ENCODE data around the gene ABCB8. TPM values are rescaled to one million over a fixed set of nuclear protein-coding genes. Genes with fewer than 3 reads are reported as not detected.

The ABCB8 gene
- total and polyA plus RNA-seq, 9 of the 15 experiments (the other 6 are each of a cell fraction or from before 2014, with no cell fraction given), result 7.6 to 106 (median 36.3) TPM

- TF ChIP-seq CCNT2 (IDR thresholded peaks at IDR 0.05; ENCODE audit: borderline replicate concordance, extremely low read depth, insufficient read length, low read depth, low read length) (no peak), ZNF57 (CRISPR knock-in tag; IDR thresholded peaks at IDR 0.05) (no peak), HMG20A (CRISPR knock-in tag; conservative IDR thresholded peaks at IDR 0.05) (no peak), GTF2E2 (tag; IDR thresholded peaks at IDR 0.05) (no peak), NUFIP1 (IDR thresholded peaks at IDR 0.05; ENCODE audit: partially characterized antibody) (no peak), PRPF4 (IDR thresholded peaks at IDR 0.05; ENCODE audit: insufficient read depth, low read depth, low read length, poor library complexity, severe bottlenecking) (no peak), FOXK2 (conservative IDR thresholded peaks at IDR 0.05 in 1 of 2, IDR thresholded peaks at IDR 0.05 in 1 of 2; ENCODE audit: low read depth in 2 of 2) (0 out of 4 replicates have a peak, but pooled peaks of 1 of the 2 experiments have one; percentile 18), SMARCA4 (IDR thresholded peaks at IDR 0.05) (peak; percentile 44; the same call in 1 of the 2 replicates), ATF2 (CRISPR knock-in tag; IDR thresholded peaks at IDR 0.05) (no peak), AFF1 (IDR thresholded peaks at IDR 0.05; ENCODE audit: low read depth in 1 of 2, partially characterized antibody in 2 of 2) (no peak), BDP1 (IDR thresholded peaks at IDR 0.05; ENCODE audit: insufficient read depth, insufficient read length) (no peak), ZKSCAN3 (CRISPR knock-in tag; IDR thresholded peaks at IDR 0.05) (no peak), STAT6 (CRISPR knock-in tag; IDR thresholded peaks at IDR 0.05) (no peak), SIN3A (IDR thresholded peaks at IDR 0.05; ENCODE audit: borderline replicate concordance in 2 of 2, control insufficient read depth in 1 of 2, low read depth in 2 of 2, low read length in 2 of 2) (no peak), USF2 (CRISPR knock-in tag; IDR thresholded peaks at IDR 0.05) (no peak), PHB2 (IDR thresholded peaks at IDR 0.05; ENCODE audit: low read depth) (no peak)
Measured at GRCh38 chr7:150988230-150989226, 39.7 kb upstream of the ABCB8 start (continued).

All from K562 (cell line).